ENCODE data around the gene NKX2-8. TPM values are rescaled to one million over a fixed set of nuclear protein-coding genes. Genes with fewer than 3 reads are reported as not detected.

Gene NKX2-8
- total RNA-seq, 4 donors from 2014 or later = not detected

DNA sequence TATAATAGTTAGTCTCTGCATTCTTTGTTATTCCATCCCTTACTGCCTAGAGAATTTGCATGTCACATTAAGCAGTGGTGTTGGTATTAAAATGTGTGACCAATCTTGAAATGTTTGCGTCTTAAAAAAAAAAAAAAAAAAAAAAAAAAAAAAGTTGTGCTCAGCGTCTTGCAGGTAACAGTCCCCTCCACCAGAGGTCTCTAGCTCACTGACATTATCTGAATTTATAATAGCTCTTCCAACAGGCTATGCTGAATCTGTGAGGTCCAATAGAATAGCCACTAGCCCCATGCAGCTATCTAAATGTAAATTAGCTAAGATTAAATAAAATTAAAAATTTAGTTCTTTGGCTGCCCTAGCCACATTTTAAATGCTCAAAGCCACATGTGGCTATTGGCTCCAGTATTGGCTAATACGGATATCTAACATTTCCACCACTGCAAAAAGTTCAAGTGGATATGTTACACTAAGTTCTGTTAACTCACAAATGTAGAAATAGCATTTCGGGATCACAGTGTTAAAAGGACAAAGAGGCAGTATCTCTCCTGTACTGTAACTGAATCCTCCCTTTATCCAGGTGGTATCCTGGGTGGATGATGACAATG is 28.7 kb downstream of the NKX2-8 start:
- TF ChIP-seq, protein P1, sequence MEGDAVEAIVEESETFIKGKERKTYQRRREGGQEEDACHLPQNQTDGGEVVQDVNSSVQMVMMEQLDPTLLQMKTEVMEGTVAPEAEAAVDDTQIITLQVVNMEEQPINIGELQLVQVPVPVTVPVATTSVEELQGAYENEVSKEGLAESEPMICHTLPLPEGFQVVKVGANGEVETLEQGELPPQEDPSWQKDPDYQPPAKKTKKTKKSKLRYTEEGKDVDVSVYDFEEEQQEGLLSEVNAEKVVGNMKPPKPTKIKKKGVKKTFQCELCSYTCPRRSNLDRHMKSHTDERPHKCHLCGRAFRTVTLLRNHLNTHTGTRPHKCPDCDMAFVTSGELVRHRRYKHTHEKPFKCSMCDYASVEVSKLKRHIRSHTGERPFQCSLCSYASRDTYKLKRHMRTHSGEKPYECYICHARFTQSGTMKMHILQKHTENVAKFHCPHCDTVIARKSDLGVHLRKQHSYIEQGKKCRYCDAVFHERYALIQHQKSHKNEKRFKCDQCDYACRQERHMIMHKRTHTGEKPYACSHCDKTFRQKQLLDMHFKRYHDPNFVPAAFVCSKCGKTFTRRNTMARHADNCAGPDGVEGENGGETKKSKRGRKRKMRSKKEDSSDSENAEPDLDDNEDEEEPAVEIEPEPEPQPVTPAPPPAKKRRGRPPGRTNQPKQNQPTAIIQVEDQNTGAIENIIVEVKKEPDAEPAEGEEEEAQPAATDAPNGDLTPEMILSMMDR (IDR thresholded peaks at IDR 0.05; ENCODE audit: low read depth) = no peak

DNA sequence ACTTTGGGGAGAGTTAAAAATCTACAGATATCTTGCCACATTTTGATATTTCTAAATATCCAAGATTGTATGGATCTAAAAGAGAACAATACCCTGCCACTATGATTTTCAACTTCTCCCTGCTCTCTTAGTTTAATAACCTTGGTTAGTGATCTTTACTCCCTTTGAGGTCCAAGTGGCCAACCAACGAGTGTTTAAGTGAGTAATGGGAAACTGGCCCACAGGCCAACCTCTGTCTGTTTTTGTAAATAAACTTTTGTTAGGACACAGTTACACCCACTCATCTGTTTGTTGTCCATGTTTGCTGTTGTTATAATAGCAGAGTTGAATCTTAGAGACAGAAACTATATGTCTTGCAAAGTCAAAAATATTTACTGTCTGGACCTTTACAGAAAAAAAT is 31.5 kb downstream of the NKX2-8 start:
- TF ChIP-seq, protein P1 (IDR thresholded peaks at IDR 0.05; ENCODE audit: low read depth) = no peak

DNA sequence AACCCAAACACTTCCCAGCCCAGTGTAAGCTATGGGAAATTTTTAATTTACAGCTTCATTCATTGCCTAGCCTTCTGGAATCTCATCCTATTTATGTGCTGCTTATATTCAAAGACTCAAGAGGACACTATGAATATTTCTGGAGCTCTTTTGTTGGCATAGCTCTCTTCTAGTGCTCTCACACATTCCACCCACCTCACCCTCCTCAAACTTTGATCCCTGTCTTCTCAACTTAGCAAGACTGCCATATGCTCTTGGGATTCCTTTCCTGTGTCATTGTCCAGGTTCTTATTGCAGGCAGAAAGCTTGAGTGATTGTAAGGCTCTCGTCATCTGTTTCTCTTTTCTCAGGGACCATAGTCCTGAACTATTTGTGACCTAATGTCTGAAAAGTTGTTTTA is 44.4 kb downstream of the NKX2-8 start:
- TF ChIP-seq, protein P1 (IDR thresholded peaks at IDR 0.05; ENCODE audit: low read depth) = no peak

Other genes with a start within 250 kb of the NKX2-8 start
- not detected for gene NKX2-1, start 62.4 kb downstream of the NKX2-8 start, total RNA-seq
- gene PAX9, start 79.2 kb upstream of the NKX2-8 start, total RNA-seq = under 1 TPM in 1 of 4 donors, not detected in 3; 0.34 TPM

All from subcutaneous adipose tissue (tissue), 4 donors.